Stimulated activated CD8-positive, alpha-beta memory T cell treated with anti-CD3 and anti-CD28 coated beads, Interleukin-7, amount 100 ng/mL, for 1 hour (primary cell): ENCODE measurements around the gene POU4F1.
"Not testable (repeated sequence)": the region's sequence is repeated elsewhere in the genome, so short reads cannot be mapped to it uniquely, and the experiment has no call there.

Experiments used
- DNase-seq, 2 donors: peaks; one replicate each; pipeline ENCODE4 v3.0.0-alpha.2; 2020; ENCODE audit warnings: low read depth in 2 of 2

The POU4F1 gene

GRCh38 chr13:78603240-78603957 lies at the start of gene POU4F1:
POU4F1 (minus strand) TSS chr13:78603552; CDS start chr13:78603326, 226 bp downstream.
- DNase-seq = no peak

GRCh38 chr13:78652651-78653050 lies 49.3 kb upstream of the POU4F1 start:
- no peak for DNase-seq

GRCh38 chr13:78650717-78651083 lies 47.3 kb upstream of the POU4F1 start:
- no peak for DNase-seq

- DNase-seq = no peak
Measured at GRCh38 chr13:78649997-78650716, 46.8 kb upstream of the POU4F1 start.

- not testable (repeated sequence) for DNase-seq
Measured at GRCh38 chr13:78647109-78647678, 43.8 kb upstream of the POU4F1 start.

- no peak for DNase-seq
Measured at GRCh38 chr13:78638216-78638615, 34.9 kb upstream of the POU4F1 start.

GRCh38 chr13:78636495-78636894 lies 33.1 kb upstream of the POU4F1 start:
- DNase-seq = no peak

GRCh38 chr13:78632996-78633395 lies 29.6 kb upstream of the POU4F1 start:
- no peak for DNase-seq

GRCh38 chr13:78631077-78631476 lies 27.7 kb upstream of the POU4F1 start:
- DNase-seq = no peak

- no peak for DNase-seq
Measured at GRCh38 chr13:78630511-78630910, 27.2 kb upstream of the POU4F1 start.

- no peak for DNase-seq
Measured at GRCh38 chr13:78625384-78625783, 22.0 kb upstream of the POU4F1 start.

GRCh38 chr13:78623132-78623531 lies 19.8 kb upstream of the POU4F1 start:
- DNase-seq = no peak

GRCh38 chr13:78620936-78621470 lies 17.7 kb upstream of the POU4F1 start:
- DNase-seq = no peak

GRCh38 chr13:78618411-78618810 lies 15.1 kb upstream of the POU4F1 start:
- DNase-seq = no peak

- DNase-seq = no peak
Measured at GRCh38 chr13:78611040-78611439, 7.7 kb upstream of the POU4F1 start.

- DNase-seq = no peak
Measured at GRCh38 chr13:78610381-78610883, 7.1 kb upstream of the POU4F1 start.

- DNase-seq = no peak
Measured at GRCh38 chr13:78609464-78610205, 6.3 kb upstream of the POU4F1 start.

GRCh38 chr13:78608688-78609463 lies 5.5 kb upstream of the POU4F1 start:
- DNase-seq = no peak

GRCh38 chr13:78608252-78608687 lies 4.9 kb upstream of the POU4F1 start:
- no peak for DNase-seq

GRCh38 chr13:78607409-78608251 lies 4.3 kb upstream of the POU4F1 start:
- no peak for DNase-seq
